Measurements from ENCODE around the gene NUMBL.

GRCh38 chr19:40661616-40662015 is 28.8 kb downstream of the NUMBL start:
- no peak for TF ChIP-seq CTCF (IDR thresholded peaks at IDR 0.05; ENCODE audit: insufficient read depth, low read length, poor library complexity, severe bottlenecking)
- TF ChIP-seq EZH2phosphoT487 (conservative IDR thresholded peaks at IDR 0.05; ENCODE audit: low read length) = no peak

All from SU-DHL-6 (cell line).